Body of pancreas (tissue), 4 donors: Measurements from ENCODE around the gene EXOC3.

ENCODE experiments used
- POLR2A ChIP-seq, 3 donors: fragments of 450-650 bp; IDR thresholded peaks; one replicate each; pipeline ENCODE4 v1.6.1; 2016; ENCODE audit warnings: antibody characterized with exemption in 3 of 3, mild to moderate bottlenecking in 2 of 3
- TF ChIP-seq, protein P1 (sequence below), 7 experiments: fragments of 450-650 bp in 4 of 7; fragments of 200-600 bp in 3 of 7; sonication (generic) in 3 of 7; IDR thresholded peaks; one replicate each; pipeline ENCODE4 v1.5.1; 2016 to 2019; ENCODE audit warnings: antibody characterized with exemption in 7 of 7

- TF ChIP-seq, protein P1, sequence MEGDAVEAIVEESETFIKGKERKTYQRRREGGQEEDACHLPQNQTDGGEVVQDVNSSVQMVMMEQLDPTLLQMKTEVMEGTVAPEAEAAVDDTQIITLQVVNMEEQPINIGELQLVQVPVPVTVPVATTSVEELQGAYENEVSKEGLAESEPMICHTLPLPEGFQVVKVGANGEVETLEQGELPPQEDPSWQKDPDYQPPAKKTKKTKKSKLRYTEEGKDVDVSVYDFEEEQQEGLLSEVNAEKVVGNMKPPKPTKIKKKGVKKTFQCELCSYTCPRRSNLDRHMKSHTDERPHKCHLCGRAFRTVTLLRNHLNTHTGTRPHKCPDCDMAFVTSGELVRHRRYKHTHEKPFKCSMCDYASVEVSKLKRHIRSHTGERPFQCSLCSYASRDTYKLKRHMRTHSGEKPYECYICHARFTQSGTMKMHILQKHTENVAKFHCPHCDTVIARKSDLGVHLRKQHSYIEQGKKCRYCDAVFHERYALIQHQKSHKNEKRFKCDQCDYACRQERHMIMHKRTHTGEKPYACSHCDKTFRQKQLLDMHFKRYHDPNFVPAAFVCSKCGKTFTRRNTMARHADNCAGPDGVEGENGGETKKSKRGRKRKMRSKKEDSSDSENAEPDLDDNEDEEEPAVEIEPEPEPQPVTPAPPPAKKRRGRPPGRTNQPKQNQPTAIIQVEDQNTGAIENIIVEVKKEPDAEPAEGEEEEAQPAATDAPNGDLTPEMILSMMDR (IDR thresholded peaks at IDR 0.05): no peak
- TF ChIP-seq POLR2A (IDR thresholded peaks at IDR 0.05): no peak
Observed at GRCh38 chr5:456351-457194, 13.6 kb downstream of the EXOC3 start.
